DMS 273 (cell line): ENCODE results near the gene RMRP.

Experiments
- DNase-seq: peaks from one replicate; lab custom pipeline; 2025; ENCODE audit not compliant: unreplicated experiment; lab: John Stamatoyannopoulos, UW

RMRP gene

GRCh38 chr9:35657546-35658136 is at the start of gene RMRP:
Gene RMRP, minus strand, starts transcription at chr9:35658019.
- DNase-seq = peak; percentile 99

GRCh38 chr9:35706951-35707350 is 49.1 kb upstream of the RMRP start:
- no peak for DNase-seq

DNA sequence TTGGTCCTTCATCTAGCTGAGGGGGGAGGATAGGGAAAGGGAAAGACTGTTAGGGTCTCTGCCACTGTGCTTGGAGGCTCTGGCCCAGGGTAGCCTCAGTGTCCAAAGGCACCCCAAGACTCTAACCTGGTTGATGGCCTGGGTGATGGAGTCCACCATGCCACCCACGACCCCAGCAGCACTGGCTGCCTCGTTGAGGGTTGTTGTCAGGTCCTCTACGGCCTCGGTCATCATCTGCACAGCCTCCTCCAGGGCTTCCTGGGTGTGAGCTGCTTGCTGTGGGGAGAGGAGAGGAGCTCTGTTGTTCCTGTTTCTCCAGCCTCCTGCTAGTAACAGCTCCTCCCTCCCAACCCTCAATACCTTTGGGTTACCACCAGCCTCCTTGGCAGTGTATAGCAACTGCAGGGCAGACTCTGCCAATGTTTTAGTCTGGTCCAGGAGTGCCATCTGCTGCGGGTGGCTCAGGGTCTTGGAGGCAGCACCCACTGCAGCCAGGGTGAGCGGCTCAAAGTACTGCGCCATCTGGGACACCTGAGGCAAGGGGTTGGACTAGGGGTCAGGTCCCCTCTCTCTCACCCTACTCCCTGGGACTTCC is 48.1 kb upstream of the RMRP start:
- peak; percentile 13 for DNase-seq

DNA sequence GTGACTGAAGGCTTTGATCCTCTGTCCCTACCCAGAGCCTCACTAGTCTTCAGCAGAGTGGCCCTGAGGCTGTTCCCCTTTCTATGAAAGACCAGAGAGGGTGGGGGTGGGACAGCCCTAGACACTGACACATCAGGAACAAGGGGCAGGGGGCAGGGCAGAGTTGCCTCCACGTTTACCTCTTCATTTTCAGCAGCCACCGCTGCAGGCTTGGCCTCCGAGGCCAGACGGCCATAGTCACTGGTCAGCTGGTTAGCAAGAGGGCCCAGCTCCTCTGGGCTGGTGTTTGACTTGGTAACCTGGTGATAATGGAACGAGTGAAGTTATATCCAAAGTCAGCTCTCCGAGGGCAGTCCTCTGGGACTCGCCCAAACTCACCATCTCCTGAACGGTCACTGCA is 47.6 kb upstream of the RMRP start:
- DNase-seq = no peak

DNA sequence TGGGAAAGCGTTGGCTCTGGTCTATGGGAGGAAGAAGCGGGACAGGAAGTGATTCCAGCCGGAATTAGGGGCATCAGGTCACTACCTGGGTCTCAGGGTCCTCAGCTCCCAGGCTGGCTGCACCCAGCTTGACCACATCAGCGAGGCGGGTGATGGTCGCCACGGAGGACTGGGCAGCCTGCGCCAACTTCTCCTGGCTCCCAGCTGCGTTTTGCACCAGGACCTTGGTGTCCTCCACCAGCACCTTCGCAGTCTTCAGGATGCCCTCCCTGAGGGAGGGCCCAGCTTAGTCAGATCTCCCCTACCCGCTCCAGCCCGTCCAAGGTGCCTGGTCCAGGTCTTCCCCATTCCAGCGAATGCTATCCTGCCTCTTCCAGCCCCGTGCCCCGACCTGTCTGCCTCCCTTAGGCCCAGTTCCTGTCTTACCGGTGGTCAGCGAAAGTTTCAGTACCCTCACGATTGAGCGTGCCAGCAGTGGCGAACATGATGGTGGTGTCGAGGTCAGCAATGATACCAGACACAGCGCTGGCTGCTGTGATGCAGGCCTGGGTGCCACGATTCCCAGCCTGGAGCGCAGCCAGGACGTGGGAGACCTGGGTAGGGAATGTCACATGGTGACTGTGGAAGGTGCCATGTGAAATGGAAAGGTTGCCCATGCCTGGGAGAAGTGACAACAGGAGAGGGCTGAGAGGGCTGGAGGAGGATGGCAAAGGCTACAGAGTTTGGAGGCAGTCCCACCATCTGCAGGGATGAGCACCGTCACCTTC is 46.3 kb upstream of the RMRP start:
- no peak for DNase-seq

- no peak for DNase-seq
Measured at GRCh38 chr9:35702696-35703095, 44.9 kb upstream of the RMRP start.

DNA sequence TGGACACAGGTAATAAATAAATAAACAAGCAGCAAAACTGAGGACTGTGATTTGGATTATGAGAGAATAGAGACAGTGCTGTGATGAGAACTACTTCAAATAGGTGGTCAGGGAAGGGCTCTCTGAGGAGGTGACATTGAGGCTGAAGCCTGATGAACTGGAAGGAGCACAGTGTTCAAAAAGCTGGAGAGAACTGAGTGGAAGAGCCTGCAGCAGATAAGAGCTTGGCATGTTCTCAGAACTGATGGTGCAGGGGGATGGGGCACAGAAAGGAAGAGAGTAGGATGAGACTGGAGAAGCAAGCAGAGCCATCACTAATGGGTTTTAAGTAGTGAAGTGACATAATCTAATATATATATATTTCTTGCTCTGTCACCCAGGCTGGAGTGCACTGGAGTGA is 43.1 kb upstream of the RMRP start:
- DNase-seq = no peak

DNA sequence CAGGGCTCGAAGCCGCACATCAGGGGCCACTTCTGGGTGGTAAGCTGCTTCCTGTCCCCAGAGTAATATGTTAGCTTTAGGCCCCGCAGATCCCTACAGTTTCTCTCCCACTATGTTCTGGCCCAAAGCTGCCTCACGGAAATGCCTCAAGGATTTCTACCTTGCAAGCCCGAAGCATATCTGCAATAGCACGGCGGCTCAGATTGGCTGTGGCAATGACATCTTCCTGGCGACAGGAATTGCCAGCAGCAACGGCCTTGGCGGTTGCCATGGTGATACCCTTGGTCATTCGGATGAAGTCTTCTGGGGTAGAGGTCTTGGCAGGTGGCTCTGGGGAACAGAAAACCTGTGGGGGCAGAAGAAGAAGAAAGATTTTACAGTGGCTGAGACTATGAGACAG is 42.2 kb upstream of the RMRP start:
- DNase-seq = no peak

- DNase-seq = no peak
Measured at GRCh38 chr9:35698231-35698630, 40.4 kb upstream of the RMRP start.

GRCh38 chr9:35697486-35697885 is 39.7 kb upstream of the RMRP start:
- DNase-seq = no peak

DNA sequence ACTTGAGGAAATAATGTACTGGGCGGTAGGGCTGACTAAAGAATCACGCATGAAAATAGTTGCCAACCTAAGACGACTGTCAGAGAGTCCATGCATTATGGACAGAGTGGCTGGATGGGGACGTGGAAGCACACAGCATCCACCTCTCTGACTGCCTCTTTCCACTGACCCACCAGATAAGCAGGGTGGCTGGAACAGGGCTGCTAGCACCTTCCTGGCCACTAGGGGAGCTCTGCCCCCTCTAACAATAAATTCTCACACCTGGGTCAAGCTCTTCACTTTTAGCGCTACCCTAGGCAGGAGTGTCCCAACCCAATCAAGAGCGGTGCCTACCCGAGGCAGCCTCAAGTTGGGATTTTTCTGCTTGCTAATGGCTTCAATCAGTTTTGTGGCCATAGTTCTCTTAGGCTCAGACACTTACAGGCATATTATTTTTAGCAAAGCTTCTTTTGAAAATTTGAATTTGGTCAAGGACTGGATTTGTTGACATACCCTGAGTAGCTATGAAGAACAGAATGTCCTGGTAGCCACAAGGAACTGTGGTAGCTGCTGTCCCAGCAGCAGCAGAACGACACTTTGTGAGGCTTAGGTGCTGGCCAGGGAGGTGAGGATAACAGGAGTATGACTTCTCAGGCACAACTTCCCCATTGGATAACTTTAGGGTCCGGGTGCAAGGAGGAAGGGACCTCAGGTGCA is 38.8 kb upstream of the RMRP start:
- DNase-seq = peak; percentile 62

- no peak for DNase-seq
Measured at GRCh38 chr9:35695943-35696401, 38.2 kb upstream of the RMRP start.

DNA sequence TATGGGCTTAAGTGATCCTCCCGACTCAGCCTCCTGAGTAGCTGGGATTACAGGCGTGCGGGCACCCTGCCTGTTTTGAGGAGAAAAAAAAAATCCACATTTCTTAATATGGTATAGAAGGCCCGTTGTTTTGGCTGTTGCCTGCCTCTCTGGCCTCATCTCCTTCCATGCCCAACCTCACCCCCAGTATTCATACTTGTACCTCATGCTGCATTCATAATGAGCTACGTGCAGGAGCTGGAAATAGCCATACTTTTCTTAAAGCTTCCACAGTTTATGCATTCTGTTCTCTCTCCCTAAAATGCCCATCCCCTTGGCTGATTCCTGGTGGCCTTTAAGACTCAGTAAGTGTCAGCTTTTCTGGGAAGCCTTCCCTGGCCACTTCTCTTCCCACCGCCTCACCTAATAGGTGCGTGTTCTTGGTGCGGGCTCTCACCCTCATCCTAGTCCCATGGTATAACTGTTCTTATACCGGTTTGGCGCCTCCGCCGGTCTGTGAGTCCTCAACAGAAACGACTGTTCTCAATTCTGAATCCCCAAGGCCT is 34.0 kb upstream of the RMRP start:
- no peak for DNase-seq

DNA sequence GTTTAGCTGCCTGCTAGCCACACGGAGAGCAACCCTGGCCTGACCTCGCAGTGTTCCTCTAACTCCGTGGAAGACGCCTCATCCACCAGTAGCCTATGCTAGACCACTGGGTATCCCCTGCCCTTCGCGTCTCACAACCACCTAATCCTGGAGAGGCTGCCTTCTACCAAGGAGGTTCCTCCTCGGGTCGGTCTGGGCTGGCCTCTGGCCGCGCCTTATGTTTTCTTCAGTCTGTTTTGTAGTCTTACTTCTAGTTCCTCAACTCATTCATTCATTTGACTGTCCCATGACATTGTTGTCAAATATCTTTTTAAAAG is 33.5 kb upstream of the RMRP start:
- DNase-seq = no peak

DNA sequence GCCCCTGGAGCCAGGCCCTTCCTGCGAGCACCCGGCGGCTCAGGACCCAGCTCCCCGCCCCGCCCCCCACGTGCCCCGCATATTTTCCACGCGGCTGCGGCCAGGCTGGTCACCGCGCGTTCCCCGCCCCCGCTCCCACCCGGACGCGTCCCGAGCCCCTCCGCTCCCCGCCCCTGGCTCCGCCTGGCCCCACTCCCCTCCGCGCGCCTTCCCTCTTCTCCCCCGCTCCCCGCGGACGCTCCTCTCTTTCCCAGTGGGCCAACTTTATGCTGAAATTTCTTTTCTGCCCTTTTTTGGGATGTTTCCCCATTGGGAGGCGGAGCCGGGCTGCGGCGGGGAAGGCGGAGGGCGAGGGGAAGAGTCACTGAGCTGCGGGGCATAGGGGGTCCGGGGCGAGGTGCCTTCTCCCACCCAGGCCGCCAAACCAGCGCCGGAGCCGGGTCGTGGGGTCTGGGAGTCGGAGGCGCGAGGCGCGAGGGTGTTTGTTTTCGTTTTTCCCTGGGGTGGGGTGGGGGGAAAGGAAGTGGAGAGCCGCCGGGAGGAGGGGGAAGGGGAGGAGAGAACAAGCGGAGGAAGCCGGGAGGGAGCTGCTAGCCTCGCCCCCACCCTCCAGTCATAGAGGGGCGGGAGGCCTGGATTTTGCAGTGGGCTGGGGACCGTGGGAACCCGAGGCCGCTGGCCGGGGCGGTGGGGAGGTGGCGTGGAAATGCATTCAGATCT is 33.0 kb upstream of the RMRP start:
- DNase-seq = peak; percentile 73

DNA sequence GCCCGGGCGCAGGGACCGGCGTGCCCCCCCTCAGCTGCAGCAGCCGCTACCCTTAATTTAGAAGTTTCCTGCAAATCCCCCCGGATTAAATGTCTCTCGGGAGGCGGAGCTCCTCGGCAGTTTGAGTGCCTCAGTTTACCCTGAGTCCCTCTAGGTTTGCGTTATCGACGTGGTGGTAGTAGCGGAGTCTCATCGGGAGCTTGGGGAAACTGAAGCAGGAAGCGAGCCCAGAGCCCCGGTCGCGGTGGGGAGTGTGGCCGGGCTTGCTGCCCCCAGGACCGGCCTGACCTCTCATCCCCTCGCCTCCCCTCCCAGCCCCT is 32.4 kb upstream of the RMRP start:
- no peak for DNase-seq

GRCh38 chr9:35689542-35690293 is 31.9 kb upstream of the RMRP start, which contains the start of gene TPM2:
Gene TPM2, minus strand, starts transcription at chr9:35689925. Its CDS starts 108 bp downstream, at chr9:35689817.
- no peak for DNase-seq

DNA sequence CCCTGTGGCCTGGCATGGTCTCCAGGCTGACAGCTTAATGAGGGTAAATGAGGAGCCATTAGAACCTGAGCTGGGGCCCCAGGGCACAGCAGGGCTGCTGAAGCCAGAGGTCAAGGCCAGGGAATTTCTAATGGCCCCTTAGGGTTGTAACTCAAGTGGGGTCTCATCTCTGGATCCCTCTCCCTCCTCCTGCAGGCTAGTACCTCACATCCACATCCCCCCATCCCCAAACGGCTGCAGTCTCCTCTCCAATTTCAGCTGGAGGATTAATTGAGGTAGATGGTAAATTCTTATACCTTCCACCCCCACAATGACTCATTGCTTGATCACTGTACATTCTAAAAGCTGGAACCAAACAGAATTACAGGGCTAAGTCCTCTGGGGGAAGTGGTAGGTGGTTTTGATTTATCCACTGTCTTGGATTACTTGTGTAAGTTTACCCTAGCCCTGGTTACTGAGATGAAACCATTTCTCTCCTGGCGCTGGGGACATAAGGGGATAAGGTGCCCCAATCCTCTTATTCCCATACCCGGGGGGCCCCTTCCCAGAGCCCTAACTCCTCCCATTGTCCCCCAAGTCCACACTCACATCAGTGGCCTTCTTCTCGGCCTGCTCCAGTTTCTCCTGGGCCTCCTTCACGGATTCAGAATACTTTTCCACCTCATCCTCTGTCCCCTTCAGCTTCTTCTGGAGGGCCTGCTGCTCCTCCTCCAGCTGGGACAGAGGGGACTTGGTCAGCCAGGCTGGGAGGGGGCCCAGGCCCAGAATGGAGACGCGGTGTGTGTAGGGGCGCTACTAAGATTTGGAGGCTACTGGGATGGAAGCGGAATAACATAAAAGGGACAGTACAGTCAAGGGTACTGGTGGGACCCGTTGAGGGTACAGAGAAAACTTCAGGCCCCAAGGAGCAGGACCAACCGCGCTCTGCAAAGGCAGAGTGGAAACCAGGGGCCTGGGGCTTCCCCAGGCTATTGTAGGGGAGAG is 31.0 kb upstream of the RMRP start:
- DNase-seq = peak; percentile 40

GRCh38 chr9:35687972-35688557 is 30.2 kb upstream of the RMRP start:
- no peak for DNase-seq
